ENCODE measurements around the gene PSME3. TPM values are rescaled to one million over a fixed set of nuclear protein-coding genes. Genes with fewer than 3 reads are reported as not detected.

The PSME3 gene
- total RNA-seq, 1 experiment from 2014 or later: 222 TPM

GRCh38 chr17:42791948-42792347, 41.2 kb upstream of the PSME3 start:
- Mint-ChIP-seq H3K4me1 (no peaks in the 10 kb centered on the region), H3K36me3 (ENCODE audit: insufficient read depth in 1 of 3, low read depth in 3 of 3) (peaks cover 3 to 19% (median 14%) of the 10 kb centered on the region in 3 experiments; a peak in 5 of 7 replicates), H3K9me3 (no peaks in the 10 kb centered on the region), H3K4me3 (no peak overlapping the region), H3K27ac (no peak overlapping the region), H3K27me3 (ENCODE audit: low read depth) (no peaks in the 10 kb centered on the region; the same call in 1 of the 2 replicates)
- Histone ChIP-seq H3K14ac (ENCODE audit: insufficient read depth, low read length) (no peak overlapping the region), H2BK5ac (ENCODE audit: insufficient read length, low read length) (no peak overlapping the region), H3K27me3 (ENCODE audit: insufficient read depth, low read length) (no peaks in the 10 kb centered on the region), H3K4me2 (ENCODE audit: insufficient read depth, insufficient read length, low read length) (no peak overlapping the region), H2AFZ (ENCODE audit: low read length) (no peak overlapping the region), H4K91ac (ENCODE audit: insufficient read length, low read depth, low read length) (no peak overlapping the region), H2BK12ac (ENCODE audit: insufficient read length, low read depth, low read length) (no peak overlapping the region), H3K56ac (ENCODE audit: insufficient read length, low read depth, low read length) (no peak overlapping the region), H3K79me2 (ENCODE audit: insufficient read depth, low read length) (no peaks in the 10 kb centered on the region), H2AK5ac (ENCODE audit: insufficient read length, low read length) (no peak overlapping the region), H3K9ac (ENCODE audit: extremely low read depth, insufficient read length, low read length) (no peak overlapping the region), H3K23me2 (ENCODE audit: insufficient read length, low read depth, low read length, poor library complexity, severe bottlenecking) (no peaks in the 10 kb centered on the region), H3K23ac (ENCODE audit: insufficient read length, low read depth, low read length) (no peak overlapping the region), H2BK120ac (ENCODE audit: low read depth, low read length, poor library complexity, severe bottlenecking) (no peak overlapping the region), H4K8ac (replicated peaks; ENCODE audit: insufficient read length, low read depth, low read length) (no peak overlapping the region), H3T11ph (ENCODE audit: low read length) (no peak overlapping the region), H2BK20ac (ENCODE audit: low read depth, low read length, poor library complexity, severe bottlenecking) (no peak overlapping the region), H4K5ac (ENCODE audit: insufficient read length, low read depth, low read length) (no peak overlapping the region), H4K20me1 (ENCODE audit: control insufficient read depth, insufficient read depth, insufficient read length) (no peaks in the 10 kb centered on the region), H2BK15ac (ENCODE audit: low read depth, low read length) (no peak overlapping the region), H3K27ac (ENCODE audit: insufficient read length, low read depth, low read length) (no peak overlapping the region), H3K79me1 (ENCODE audit: insufficient read depth, low read depth, low read length, poor library complexity, severe bottlenecking) (no peaks in the 10 kb centered on the region), H3K4ac (ENCODE audit: low read depth, low read length) (no peak overlapping the region), H3K4me1 (ENCODE audit: insufficient read depth, low read length) (no peaks in the 10 kb centered on the region), H3K18ac (ENCODE audit: insufficient read length, low read depth, low read length) (no peak overlapping the region), H3K9me3 (ENCODE audit: control insufficient read depth, low read depth, low read length) (no peaks in the 10 kb centered on the region)
- TF ChIP-seq CTCF (conservative IDR thresholded peaks at IDR 0.05): no peak
- DNase-seq: no peak
- no CpG with 5 or more reads among the region's 2 CpGs for WGBS (ENCODE audit: extremely low coverage, insufficient read length, low lambda C conversion rate)
